ENCODE measurements around the gene NRSN1. TPM values are rescaled to one million over a fixed set of nuclear protein-coding genes. Genes with fewer than 3 reads are reported as not detected.

The NRSN1 gene
- total RNA-seq (ENCODE audit: unreplicated experiment): not detected
- long read RNA-seq: 0 reads

GRCh38 chr6:24125980-24126379 is at the start of gene NRSN1:
TSS of gene NRSN1 (plus strand) at chr6:24126215. CDS start at chr6:24134328, 8,113 bp downstream.
- no peaks in the 10 kb centered on the region for H3K9me3 Mint-ChIP-seq (ENCODE audit: unreplicated experiment)
- no peaks in the 10 kb centered on the region for H3K36me3 Mint-ChIP-seq (ENCODE audit: low read depth, unreplicated experiment)
- no peak within 1 kb of the TSS for H3K27ac Mint-ChIP-seq (ENCODE audit: unreplicated experiment)
- H3K27me3 Mint-ChIP-seq (ENCODE audit: unreplicated experiment): no peaks in the 10 kb centered on the region
- peak within 1 kb of the TSS; percentile 82 for H3K4me3 Mint-ChIP-seq (ENCODE audit: unreplicated experiment)
- no peak for TF ChIP-seq CTCF (IDR thresholded peaks at IDR 0.05; ENCODE audit: unreplicated experiment)
- peak; percentile 59 for DNase-seq (ENCODE audit: low spot score)
- peaks cover 7% of the 10 kb centered on the region for H3K4me1 Mint-ChIP-seq (ENCODE audit: unreplicated experiment)

- DNase-seq (ENCODE audit: low spot score): no peak
- H3K4me3 Mint-ChIP-seq (ENCODE audit: unreplicated experiment): no peak overlapping the region
- H3K9me3 Mint-ChIP-seq (ENCODE audit: unreplicated experiment): peaks cover 6% of the 10 kb centered on the region
- no peak for TF ChIP-seq CTCF (IDR thresholded peaks at IDR 0.05; ENCODE audit: unreplicated experiment)
- no peak overlapping the region for H3K27ac Mint-ChIP-seq (ENCODE audit: unreplicated experiment)
- no peaks in the 10 kb centered on the region for H3K36me3 Mint-ChIP-seq (ENCODE audit: low read depth, unreplicated experiment)
- peaks cover 1% of the 10 kb centered on the region for H3K27me3 Mint-ChIP-seq (ENCODE audit: unreplicated experiment)
- H3K4me1 Mint-ChIP-seq (ENCODE audit: unreplicated experiment): no peaks in the 10 kb centered on the region
These were observed 47.8 kb upstream of the NRSN1 start for GRCh38 chr6:24078200-24078599.

DNA sequence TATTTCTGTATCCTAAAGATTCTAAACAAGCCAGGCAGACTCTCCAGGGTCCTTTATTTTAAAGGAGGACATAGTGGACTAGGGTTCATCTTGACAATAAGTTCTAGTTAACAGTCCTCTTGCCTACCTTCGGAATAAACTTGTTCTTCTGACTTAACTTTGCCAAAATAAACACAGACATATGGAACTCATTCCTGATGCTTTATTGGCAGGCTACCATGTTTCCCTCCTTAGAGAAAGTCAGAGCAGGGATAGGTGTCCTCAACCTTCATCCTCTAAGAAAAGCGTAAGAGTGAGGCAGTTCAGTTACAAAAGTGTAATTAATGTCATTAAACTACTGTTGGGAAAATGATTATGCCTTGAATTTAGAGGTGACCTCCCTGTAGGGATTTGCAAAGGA is 46.9 kb upstream of the NRSN1 start:
- H3K36me3 Mint-ChIP-seq (ENCODE audit: low read depth, unreplicated experiment): no peaks in the 10 kb centered on the region
- no peak overlapping the region for H3K27ac Mint-ChIP-seq (ENCODE audit: unreplicated experiment)
- H3K4me3 Mint-ChIP-seq (ENCODE audit: unreplicated experiment): no peak overlapping the region
- DNase-seq (ENCODE audit: low spot score): no peak
- H3K4me1 Mint-ChIP-seq (ENCODE audit: unreplicated experiment): no peaks in the 10 kb centered on the region
- TF ChIP-seq CTCF (IDR thresholded peaks at IDR 0.05; ENCODE audit: unreplicated experiment): no peak
- H3K27me3 Mint-ChIP-seq (ENCODE audit: unreplicated experiment): peaks cover 1% of the 10 kb centered on the region
- peaks cover 6% of the 10 kb centered on the region for H3K9me3 Mint-ChIP-seq (ENCODE audit: unreplicated experiment)

- TF ChIP-seq CTCF (IDR thresholded peaks at IDR 0.05; ENCODE audit: unreplicated experiment): no peak
- Mint-ChIP-seq H3K4me3 (ENCODE audit: unreplicated experiment) (no peak overlapping the region), H3K27ac (ENCODE audit: unreplicated experiment) (no peak overlapping the region), H3K9me3 (ENCODE audit: unreplicated experiment) (peaks cover 6% of the 10 kb centered on the region), H3K36me3 (ENCODE audit: low read depth, unreplicated experiment) (no peaks in the 10 kb centered on the region), H3K27me3 (ENCODE audit: unreplicated experiment) (peaks cover 1% of the 10 kb centered on the region), H3K4me1 (ENCODE audit: unreplicated experiment) (no peaks in the 10 kb centered on the region)
- no peak for DNase-seq (ENCODE audit: low spot score)
These were observed 45.3 kb upstream of the NRSN1 start for GRCh38 chr6:24080711-24081110.

- Mint-ChIP-seq H3K36me3 (ENCODE audit: low read depth, unreplicated experiment) (no peaks in the 10 kb centered on the region), H3K27me3 (ENCODE audit: unreplicated experiment) (no peaks in the 10 kb centered on the region), H3K4me3 (ENCODE audit: unreplicated experiment) (no peak overlapping the region), H3K4me1 (ENCODE audit: unreplicated experiment) (no peaks in the 10 kb centered on the region), H3K9me3 (ENCODE audit: unreplicated experiment) (no peaks in the 10 kb centered on the region), H3K27ac (ENCODE audit: unreplicated experiment) (no peak overlapping the region)
- TF ChIP-seq CTCF (IDR thresholded peaks at IDR 0.05; ENCODE audit: unreplicated experiment): no peak
- no peak for DNase-seq (ENCODE audit: low spot score)
These were observed 36.3 kb upstream of the NRSN1 start for GRCh38 chr6:24089736-24090135.

Data from endothelial cell (in vitro differentiated cells).